ENCODE data around the gene TMED1. TPM values are rescaled to one million over a fixed set of nuclear protein-coding genes. Genes with fewer than 3 reads are reported as not detected.

Gene TMED1
- total and polyA plus RNA-seq, 2 of the 13 experiments (the other 11 are each of a cell fraction or from before 2014, with no cell fraction given): 48.3 to 51.8 TPM

GRCh38 chr19:10871711-10872545 is 35.9 kb upstream of the TMED1 start (continued):
- TF ChIP-seq, protein P1, sequence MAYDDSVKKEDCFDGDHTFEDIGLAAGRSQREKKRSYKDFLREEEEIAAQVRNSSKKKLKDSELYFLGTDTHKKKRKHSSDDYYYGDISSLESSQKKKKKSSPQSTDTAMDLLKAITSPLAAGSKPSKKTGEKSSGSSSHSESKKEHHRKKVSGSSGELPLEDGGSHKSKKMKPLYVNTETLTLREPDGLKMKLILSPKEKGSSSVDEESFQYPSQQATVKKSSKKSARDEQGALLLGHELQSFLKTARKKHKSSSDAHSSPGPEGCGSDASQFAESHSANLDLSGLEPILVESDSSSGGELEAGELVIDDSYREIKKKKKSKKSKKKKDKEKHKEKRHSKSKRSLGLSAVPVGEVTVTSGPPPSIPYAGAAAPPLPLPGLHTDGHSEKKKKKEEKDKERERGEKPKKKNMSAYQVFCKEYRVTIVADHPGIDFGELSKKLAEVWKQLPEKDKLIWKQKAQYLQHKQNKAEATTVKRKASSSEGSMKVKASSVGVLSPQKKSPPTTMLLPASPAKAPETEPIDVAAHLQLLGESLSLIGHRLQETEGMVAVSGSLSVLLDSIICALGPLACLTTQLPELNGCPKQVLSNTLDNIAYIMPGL (CRISPR knock-in tag; IDR thresholded peaks at IDR 0.05; ENCODE audit: borderline replicate concordance in 1 of 2, low read depth in 1 of 2): 0 out of 4 replicates have a peak, but pooled peaks have one; percentile 19 to 53
- TF ChIP-seq ZNF3 (CRISPR knock-in tag; IDR thresholded peaks at IDR 0.05): no peak
- TF ChIP-seq DMTF1 (CRISPR knock-in tag; IDR thresholded peaks at IDR 0.05): no peak
- TF ChIP-seq KAT7 (CRISPR knock-in tag; IDR thresholded peaks at IDR 0.05; ENCODE audit: borderline replicate concordance): 0 out of 2 replicates have a peak, but pooled peaks have one; percentile 42
- no peak for TF ChIP-seq SAFB2 (CRISPR knock-in tag; IDR thresholded peaks at IDR 0.05; ENCODE audit: borderline replicate concordance, low read depth)
- TF ChIP-seq SIN3A (IDR thresholded peaks at IDR 0.05; ENCODE audit: borderline replicate concordance, low read depth, low read length): 0 out of 2 replicates have a peak, but pooled peaks have one; percentile 25
- TF ChIP-seq SP5 (CRISPR knock-in tag; IDR thresholded peaks at IDR 0.05; ENCODE audit: borderline replicate concordance, low read depth): no peak
- TF ChIP-seq ZNF432 (CRISPR knock-in tag; IDR thresholded peaks at IDR 0.05; ENCODE audit: borderline replicate concordance): no peak
- TF ChIP-seq, protein P2, sequence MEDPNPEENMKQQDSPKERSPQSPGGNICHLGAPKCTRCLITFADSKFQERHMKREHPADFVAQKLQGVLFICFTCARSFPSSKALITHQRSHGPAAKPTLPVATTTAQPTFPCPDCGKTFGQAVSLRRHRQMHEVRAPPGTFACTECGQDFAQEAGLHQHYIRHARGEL (CRISPR knock-in tag; IDR thresholded peaks at IDR 0.05): no peak
- TF ChIP-seq CHD2 (IDR thresholded peaks at IDR 0.05; ENCODE audit: low read depth, low read length): no peak
- no peak for TF ChIP-seq GZF1 (CRISPR knock-in tag; IDR thresholded peaks at IDR 0.05)
- TF ChIP-seq ELF4 (CRISPR knock-in tag; IDR thresholded peaks at IDR 0.05; ENCODE audit: borderline replicate concordance): no peak
- no peak for TF ChIP-seq SYNCRIP (IDR thresholded peaks at IDR 0.05; ENCODE audit: insufficient read depth, low read depth, low read length)
- TF ChIP-seq ZNF558 (CRISPR knock-in tag; IDR thresholded peaks at IDR 0.05; ENCODE audit: borderline replicate concordance): 0 out of 2 replicates have a peak, but pooled peaks have one; percentile 68
- 0 out of 2 replicates have a peak, but pooled peaks have one; percentile 15 for TF ChIP-seq SAP130 (CRISPR knock-in tag; IDR thresholded peaks at IDR 0.05; ENCODE audit: low read depth)
- no peak for TF ChIP-seq ZNF382 (CRISPR knock-in tag; IDR thresholded peaks at IDR 0.05; ENCODE audit: borderline replicate concordance)
- TF ChIP-seq KDM2A (CRISPR knock-in tag; IDR thresholded peaks at IDR 0.05; ENCODE audit: borderline replicate concordance, low read depth): no peak
- 0 out of 2 replicates have a peak, but pooled peaks have one; percentile 34 for TF ChIP-seq ZNF891 (CRISPR knock-in tag; IDR thresholded peaks at IDR 0.05)
- no peak for TF ChIP-seq HNRNPLL (IDR thresholded peaks at IDR 0.05; ENCODE audit: low read depth, low read length, poor library complexity, severe bottlenecking)
- no peak for TF ChIP-seq HNF4A (CRISPR knock-in tag; IDR thresholded peaks at IDR 0.05)
- no peak for TF ChIP-seq ZKSCAN5 (CRISPR knock-in tag; IDR thresholded peaks at IDR 0.05)
- no peak for TF ChIP-seq KDM1A (CRISPR knock-in tag; IDR thresholded peaks at IDR 0.05)
- TF ChIP-seq ZSCAN29 (CRISPR knock-in tag; conservative IDR thresholded peaks at IDR 0.05): no peak
- no peak for TF ChIP-seq RFX3 (CRISPR knock-in tag; IDR thresholded peaks at IDR 0.05)
- TF ChIP-seq GABPB1 (CRISPR knock-in tag; IDR thresholded peaks at IDR 0.05): 0 out of 2 replicates have a peak, but pooled peaks have one; percentile 4
- peak; percentile 68; the same call in 1 of the 2 replicates for TF ChIP-seq ZNF773 (CRISPR knock-in tag; IDR thresholded peaks at IDR 0.05; ENCODE audit: borderline replicate concordance)
